ENCODE measurements around the gene CEACAM1. TPM values are rescaled to one million over a fixed set of nuclear protein-coding genes. Genes with fewer than 3 reads are reported as not detected.
"Not testable (repeated sequence)": the region's sequence is repeated elsewhere in the genome, so short reads cannot be mapped to it uniquely, and the experiment has no call there.

The CEACAM1 gene
- total RNA-seq, 2 experiments from 2014 or later = 30.0 to 37.0 TPM

DNA sequence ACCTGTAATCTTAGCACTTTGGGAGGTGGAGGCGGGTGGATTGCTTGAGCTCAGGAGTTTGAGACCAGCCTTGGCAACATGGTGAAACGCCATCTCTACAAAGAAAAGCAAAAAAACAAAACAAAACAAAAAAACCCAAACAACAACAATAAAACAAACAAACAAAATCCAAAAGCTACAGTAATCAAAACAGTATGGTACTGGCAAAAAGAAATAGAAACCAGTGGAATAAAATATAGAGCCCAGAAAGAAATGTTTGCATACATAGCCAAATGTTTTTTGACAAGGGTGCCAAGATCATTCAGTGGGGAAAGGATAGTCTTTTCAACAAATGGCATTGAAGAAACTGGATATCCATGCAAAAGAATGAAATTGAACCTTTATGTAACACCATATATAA lies 11.5 kb downstream of the CEACAM1 start:
- peaks cover 43% of the 10 kb centered on the region for H3K4me1 Mint-ChIP-seq
- H3K9me3 Mint-ChIP-seq (ENCODE audit: low read depth) = no peaks in the 10 kb centered on the region
- H3K27me3 Mint-ChIP-seq = no peaks in the 10 kb centered on the region
- peaks cover 59% of the 10 kb centered on the region for H3K36me3 Mint-ChIP-seq
- H3K4me3 Mint-ChIP-seq = no peak overlapping the region
- H3K27ac Mint-ChIP-seq = no peak overlapping the region
- DNase-seq = no peak
- ATAC-seq = no peak
- CTCF ChIA-PET = interaction anchor here (1.0 to 5.1 kb wide), 6 partner anchors 12 to 76 kb away, joined by 3 to 23 read pairs (median 5); partner anchors contain the start of gene CEACAM1

DNA sequence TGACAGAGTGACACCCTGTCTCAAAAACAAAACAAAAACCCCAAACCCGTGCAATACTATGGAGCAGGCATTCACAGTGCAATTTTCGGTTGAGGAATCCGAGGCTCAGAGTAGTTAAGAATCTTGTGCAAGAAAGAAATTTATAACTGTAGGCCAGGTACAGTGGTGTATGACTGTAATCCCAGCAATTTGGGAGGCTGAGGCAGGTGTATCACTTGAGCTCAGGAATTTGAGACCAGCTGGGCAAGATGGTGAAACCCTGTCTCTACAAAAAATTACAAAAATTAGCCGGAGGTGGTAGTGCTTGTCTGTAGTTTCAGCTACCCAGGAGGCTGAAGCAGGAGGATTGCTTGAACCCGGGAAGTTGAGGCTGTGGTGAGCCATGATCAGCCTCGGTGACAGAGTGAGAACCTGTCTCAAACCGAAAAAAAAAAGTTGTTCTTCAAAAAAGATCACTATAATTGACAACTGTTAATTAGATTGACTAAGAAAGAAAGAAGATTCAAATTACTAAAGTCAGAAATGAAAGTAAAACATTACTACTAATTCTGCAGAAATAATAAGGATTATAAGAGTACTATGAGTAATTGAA lies 12.9 kb downstream of the CEACAM1 start:
- peak; percentile 41 for DNase-seq
- CTCF ChIA-PET = interaction anchor here (0.7 to 5.1 kb wide), 9 partner anchors 13 to 75 kb away, joined by 3 to 23 read pairs (median 3); partner anchors contain the start of gene CEACAM1
- Mint-ChIP-seq H3K9me3 (ENCODE audit: low read depth) (no peaks in the 10 kb centered on the region), H3K4me3 (no peak overlapping the region), H3K27ac (peak overlapping the region; percentile 75), H3K4me1 (peaks cover 46% of the 10 kb centered on the region), H3K27me3 (no peaks in the 10 kb centered on the region), H3K36me3 (peaks cover 64% of the 10 kb centered on the region)
- ATAC-seq = no peak

DNA sequence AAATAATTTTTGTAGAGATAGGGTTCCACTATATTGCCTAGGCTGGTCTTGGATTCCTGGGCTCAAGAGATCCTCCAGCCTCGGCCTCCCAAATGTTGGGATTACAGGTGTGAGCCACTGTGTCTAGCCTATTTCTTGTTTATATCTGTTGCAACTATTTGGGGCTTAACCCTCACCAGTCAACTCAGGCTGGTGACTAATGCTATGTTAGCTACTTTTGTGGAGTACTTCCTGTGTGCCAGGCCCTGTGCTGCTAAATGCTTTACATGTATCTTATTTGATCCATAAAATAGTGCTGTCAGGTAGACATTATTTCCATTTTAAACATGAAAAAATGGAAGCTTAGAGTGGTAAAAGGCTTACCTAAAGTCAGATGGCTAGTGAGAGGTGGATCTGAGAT lies 13.8 kb downstream of the CEACAM1 start:
- Mint-ChIP-seq H3K27me3 (no peaks in the 10 kb centered on the region), H3K9me3 (ENCODE audit: low read depth) (no peaks in the 10 kb centered on the region), H3K36me3 (peaks cover 62% of the 10 kb centered on the region), H3K27ac (peak overlapping the region; percentile 75), H3K4me1 (peaks cover 46% of the 10 kb centered on the region), H3K4me3 (no peak overlapping the region)
- CTCF ChIA-PET = interaction anchor here (1.0 to 5.1 kb wide), 6 partner anchors 13 to 73 kb away, joined by 3 to 23 read pairs (median 3); partner anchors contain the start of gene CEACAM1
- DNase-seq (peak; percentile 52), ATAC-seq (peak; percentile 72)

DNA sequence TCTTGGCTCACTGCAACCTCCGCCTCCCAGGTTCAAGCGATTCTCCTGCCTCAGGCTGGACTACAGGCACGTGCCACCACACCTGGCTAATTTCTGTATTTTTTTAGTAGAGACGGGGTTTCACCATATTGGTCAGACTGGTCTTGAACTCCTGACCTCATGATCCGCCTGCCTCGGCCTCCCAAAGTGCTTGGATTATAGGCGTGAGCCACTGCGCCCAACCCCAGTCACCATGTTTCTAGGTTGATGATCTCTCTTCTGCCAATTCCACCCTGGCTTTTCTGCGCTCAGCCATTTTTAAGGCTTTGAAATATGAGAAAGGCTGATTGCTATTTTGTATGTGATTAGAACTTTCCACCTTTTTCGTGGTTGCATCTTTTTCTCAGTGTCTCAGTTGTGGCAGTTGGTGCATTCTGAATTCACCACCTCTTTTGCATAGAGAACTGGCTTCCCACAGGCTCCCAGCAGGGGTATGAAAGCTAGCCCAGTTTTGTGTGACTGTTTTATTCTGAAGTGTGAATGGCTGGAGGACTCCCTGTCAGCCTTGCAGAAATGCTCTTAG lies 15.5 kb downstream of the CEACAM1 start:
- Mint-ChIP-seq H3K27ac (peak overlapping the region; percentile 54), H3K9me3 (ENCODE audit: low read depth) (no peaks in the 10 kb centered on the region), H3K4me1 (peaks cover 46% of the 10 kb centered on the region), H3K27me3 (no peaks in the 10 kb centered on the region), H3K36me3 (peaks cover 60% of the 10 kb centered on the region), H3K4me3 (no peak overlapping the region)
- CTCF ChIA-PET = interaction anchor here (1.6 to 4.5 kb wide), 2 partner anchors 16 to 62 kb away, joined by 3 to 23 read pairs; partner anchors contain the start of gene CEACAM1
- DNase-seq = peak; percentile 5
- no peak for ATAC-seq

DNA sequence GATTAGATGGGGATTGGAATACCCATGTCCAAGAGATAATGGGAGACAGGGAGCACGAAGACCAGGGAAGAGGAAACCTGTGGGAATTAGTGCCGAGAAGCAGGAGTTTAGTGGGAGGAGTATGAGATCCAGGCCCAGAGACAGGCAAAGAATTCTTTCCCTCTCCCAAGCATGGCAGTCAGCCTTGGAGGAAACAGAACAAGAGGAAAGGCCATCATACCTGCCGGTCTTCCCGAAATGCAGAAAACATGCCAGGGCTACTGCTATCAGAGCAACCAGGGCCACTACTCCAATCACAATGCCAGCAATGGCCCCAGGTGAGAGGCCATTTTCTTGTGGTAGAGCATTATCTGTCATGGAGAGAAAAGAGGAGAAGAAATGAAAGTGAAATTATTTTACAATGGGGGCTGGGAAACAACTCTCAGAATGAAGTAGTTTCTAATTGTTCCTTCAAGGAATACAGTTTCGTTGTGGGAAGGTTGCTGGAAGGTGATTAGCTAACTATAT lies 16.1 kb downstream of the CEACAM1 start:
- DNase-seq (peak; percentile 36), ATAC-seq (peak; percentile 50)
- peak overlapping the region; percentile 54 for H3K27ac Mint-ChIP-seq
- no peak overlapping the region for H3K4me3 Mint-ChIP-seq
- H3K9me3 Mint-ChIP-seq (ENCODE audit: low read depth) = no peaks in the 10 kb centered on the region
- peaks cover 54% of the 10 kb centered on the region for H3K36me3 Mint-ChIP-seq
- CTCF ChIA-PET = interaction anchor here (1.6 kb wide), 1 partner anchor 62 kb away, joined by 3 read pairs; no protein-coding TSS in a partner anchor
- H3K4me1 Mint-ChIP-seq = peaks cover 46% of the 10 kb centered on the region
- no peaks in the 10 kb centered on the region for H3K27me3 Mint-ChIP-seq

DNA sequence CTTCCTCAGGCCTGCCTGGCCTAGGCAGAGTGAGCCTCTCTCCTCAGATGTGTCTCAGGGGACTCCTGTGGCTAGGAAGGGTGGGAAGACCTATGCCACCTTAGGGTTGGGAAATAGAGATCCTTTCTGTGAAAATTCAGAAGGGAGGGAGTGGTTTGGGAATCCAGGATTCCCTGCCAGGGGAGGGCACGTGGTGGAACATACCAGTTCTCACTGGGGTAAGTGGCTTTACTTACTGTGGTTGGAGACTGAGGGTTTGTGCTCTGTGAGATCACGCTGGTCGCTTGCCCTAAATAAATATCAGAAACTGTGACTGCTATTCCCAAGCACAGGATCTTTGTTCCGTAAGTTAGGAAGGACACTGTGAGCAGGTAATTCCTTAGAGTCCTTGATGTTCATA lies 16.9 kb downstream of the CEACAM1 start:
- H3K27ac Mint-ChIP-seq = no peak overlapping the region
- peaks cover 46% of the 10 kb centered on the region for H3K4me1 Mint-ChIP-seq
- no peaks in the 10 kb centered on the region for H3K9me3 Mint-ChIP-seq (ENCODE audit: low read depth)
- ATAC-seq (no peak), DNase-seq (peak; percentile 15)
- H3K4me3 Mint-ChIP-seq = no peak overlapping the region
- H3K27me3 Mint-ChIP-seq = no peaks in the 10 kb centered on the region
- CTCF ChIA-PET = interaction anchor here (2.2 kb wide), 1 partner anchor 70 kb away, joined by 6 read pairs; no protein-coding TSS in a partner anchor
- peaks cover 48% of the 10 kb centered on the region for H3K36me3 Mint-ChIP-seq

DNA sequence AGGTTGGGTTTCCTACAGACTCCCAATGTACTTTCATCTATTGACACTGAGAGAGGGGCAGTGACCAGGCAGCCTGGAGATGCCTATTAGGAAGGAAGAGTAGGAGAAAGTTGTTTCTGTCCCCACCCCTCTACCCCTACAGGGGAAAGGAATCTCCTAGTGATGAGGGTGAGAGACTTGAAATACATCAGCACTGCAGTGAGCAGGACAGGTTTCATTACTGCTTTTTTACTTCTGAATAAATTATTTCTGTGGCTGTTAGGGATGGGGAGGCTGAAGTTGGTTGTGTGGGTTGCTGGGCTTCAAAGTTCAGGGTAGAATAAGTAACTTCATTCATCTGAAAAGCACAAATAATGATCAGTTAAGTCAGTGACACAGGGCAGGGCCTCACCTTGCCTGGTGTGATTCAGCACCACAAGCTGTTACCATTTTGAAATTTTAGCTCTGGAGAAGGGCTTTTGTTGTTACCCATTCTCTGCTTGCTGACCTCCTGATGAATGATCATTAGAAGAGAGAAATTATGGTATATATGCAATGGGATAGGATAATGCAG lies 19.3 kb downstream of the CEACAM1 start:
- Mint-ChIP-seq H3K9me3 (ENCODE audit: low read depth) (no peaks in the 10 kb centered on the region), H3K27me3 (no peaks in the 10 kb centered on the region), H3K36me3 (peaks cover 45% of the 10 kb centered on the region), H3K4me3 (no peak overlapping the region), H3K27ac (no peak overlapping the region), H3K4me1 (peaks cover 39% of the 10 kb centered on the region)
- DNase-seq = peak; percentile 9
- CTCF ChIA-PET = interaction anchor here (2.2 kb wide), 1 partner anchor 68 kb away, joined by 6 read pairs; no protein-coding TSS in a partner anchor
- no peak for ATAC-seq

DNA sequence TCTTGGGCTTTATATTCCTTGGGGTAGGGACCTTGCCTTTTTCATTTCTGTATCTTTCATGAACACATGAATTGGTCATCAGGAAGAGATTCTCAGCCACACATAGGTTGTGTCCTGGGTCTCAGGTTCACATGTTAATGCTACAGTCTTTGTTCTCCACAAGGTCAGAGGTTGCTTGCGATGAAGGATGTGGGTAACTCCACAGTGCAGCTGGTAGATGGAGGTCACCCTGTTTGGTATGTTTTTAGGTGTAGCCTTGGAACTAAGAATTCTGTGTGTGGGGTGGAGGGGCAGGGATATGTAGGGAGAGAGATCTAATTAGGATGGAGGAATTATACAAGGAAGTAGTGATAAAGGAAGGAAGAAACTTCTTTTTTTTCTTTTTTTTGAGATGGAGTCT lies 23.2 kb downstream of the CEACAM1 start:
- Mint-ChIP-seq H3K27ac (peak overlapping the region; percentile 3), H3K4me1 (peaks cover 29% of the 10 kb centered on the region), H3K36me3 (peaks cover 15% of the 10 kb centered on the region), H3K9me3 (ENCODE audit: low read depth) (no peaks in the 10 kb centered on the region), H3K4me3 (no peak overlapping the region), H3K27me3 (no peaks in the 10 kb centered on the region)
- no peak for ATAC-seq
- peak; percentile 34 for DNase-seq
- CTCF ChIA-PET = interaction anchor here (0.9 kb wide), 1 partner anchor 65 kb away, joined by 3 read pairs; no protein-coding TSS in a partner anchor

DNA sequence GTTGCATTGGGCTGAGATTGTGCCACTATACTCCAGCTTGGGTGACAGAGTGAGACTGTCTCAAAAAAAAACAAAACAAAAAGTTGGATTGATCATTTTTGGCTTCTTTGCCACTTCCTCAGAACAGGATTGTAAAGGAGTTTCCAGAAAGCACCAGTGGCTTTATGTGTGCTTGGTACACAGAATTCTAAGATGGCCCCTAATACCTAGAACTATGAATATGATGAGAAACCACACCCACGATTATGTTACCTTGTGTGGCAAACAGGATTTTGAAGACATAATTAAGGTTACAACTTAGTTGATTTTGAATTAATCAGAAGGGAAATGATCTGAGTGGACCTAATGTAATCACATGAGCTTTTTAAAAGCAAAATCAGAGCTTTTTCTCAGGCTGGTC lies 26.5 kb downstream of the CEACAM1 start:
- Mint-ChIP-seq H3K36me3 (peaks cover 11% of the 10 kb centered on the region), H3K27me3 (no peaks in the 10 kb centered on the region), H3K9me3 (ENCODE audit: low read depth) (no peaks in the 10 kb centered on the region), H3K4me3 (peak overlapping the region; percentile 12), H3K4me1 (peaks cover 53% of the 10 kb centered on the region), H3K27ac (peak overlapping the region; percentile 59)
- ATAC-seq = peak; percentile 77
- CTCF ChIA-PET = interaction anchor here (1.0 to 2.5 kb wide), 4 partner anchors 13 to 63 kb away, joined by 3 to 10 read pairs (median 8); partner anchors contain the start of gene CEACAM1
- peak; percentile 31 for DNase-seq

DNA sequence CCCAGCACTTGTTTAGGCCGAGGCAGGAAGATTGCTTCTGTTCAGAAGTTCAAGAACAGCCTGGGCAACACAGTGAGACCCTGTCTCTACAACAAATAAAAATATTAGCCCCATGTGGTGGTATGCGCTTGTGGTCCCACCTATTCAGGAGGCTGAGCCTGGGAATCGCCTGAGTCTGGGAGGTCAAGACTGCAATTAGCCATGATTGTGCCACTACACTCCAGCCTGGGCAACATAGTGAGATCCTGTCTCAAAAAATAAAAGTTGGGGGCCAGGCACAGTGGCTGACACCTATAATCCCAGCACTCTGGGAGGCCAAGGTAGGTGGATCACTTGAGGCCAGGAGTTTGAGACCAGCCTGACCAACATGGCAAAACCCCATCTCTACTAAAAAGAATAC lies 27.0 kb downstream of the CEACAM1 start:
- H3K9me3 Mint-ChIP-seq (ENCODE audit: low read depth); ATAC-seq; H3K4me3 Mint-ChIP-seq; H3K27me3 Mint-ChIP-seq: not testable (repeated sequence)
- Mint-ChIP-seq H3K27ac (peak overlapping the region; percentile 59), H3K4me1 (peaks cover 58% of the 10 kb centered on the region), H3K36me3 (peaks cover 11% of the 10 kb centered on the region)
- CTCF ChIA-PET = interaction anchor here (1.0 to 2.5 kb wide), 4 partner anchors 14 to 63 kb away, joined by 3 to 10 read pairs (median 8); partner anchors contain the start of gene CEACAM1
- peak; percentile 21 for DNase-seq

DNA sequence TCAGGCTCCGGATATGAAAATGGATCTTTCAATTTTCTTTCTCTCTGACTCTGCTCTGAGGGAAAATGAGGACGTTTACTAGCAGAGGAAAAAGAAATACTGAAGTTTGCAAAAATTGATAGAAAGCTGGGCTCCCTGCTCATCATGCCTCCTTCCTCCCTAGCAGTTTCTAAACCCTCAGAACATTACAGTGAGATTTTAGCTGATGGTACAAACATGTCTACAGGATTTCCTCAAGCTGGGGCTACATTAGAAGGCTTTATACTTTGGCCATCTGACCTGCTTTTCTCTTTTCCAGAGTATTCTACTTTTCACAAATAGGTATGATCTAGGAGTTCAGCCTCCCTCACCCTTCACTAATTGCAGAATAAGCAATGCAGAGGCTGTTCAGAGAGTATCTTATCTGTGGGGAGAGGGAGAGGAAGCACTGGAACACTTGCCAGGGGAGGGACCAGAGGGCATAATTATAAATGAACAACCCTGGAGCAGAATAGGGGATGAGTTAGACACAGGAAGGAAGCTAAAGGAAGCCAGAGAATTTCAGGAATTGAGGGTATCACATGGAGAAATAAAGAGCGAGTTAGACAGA lies 30.0 kb downstream of the CEACAM1 start:
- no peak for ATAC-seq
- H3K4me3 Mint-ChIP-seq = no peak overlapping the region
- H3K9me3 Mint-ChIP-seq (ENCODE audit: low read depth) = no peaks in the 10 kb centered on the region
- H3K27ac Mint-ChIP-seq = peak overlapping the region; percentile 27
- CTCF ChIA-PET = interaction anchor here (1.2 to 3.4 kb wide), 5 partner anchors 20 to 48 kb away, joined by 3 to 11 read pairs (median 4); partner anchors contain the start of gene CEACAM1
- peaks cover 6% of the 10 kb centered on the region for H3K36me3 Mint-ChIP-seq
- DNase-seq = no peak
- H3K27me3 Mint-ChIP-seq = no peaks in the 10 kb centered on the region
- H3K4me1 Mint-ChIP-seq = peaks cover 57% of the 10 kb centered on the region

DNA sequence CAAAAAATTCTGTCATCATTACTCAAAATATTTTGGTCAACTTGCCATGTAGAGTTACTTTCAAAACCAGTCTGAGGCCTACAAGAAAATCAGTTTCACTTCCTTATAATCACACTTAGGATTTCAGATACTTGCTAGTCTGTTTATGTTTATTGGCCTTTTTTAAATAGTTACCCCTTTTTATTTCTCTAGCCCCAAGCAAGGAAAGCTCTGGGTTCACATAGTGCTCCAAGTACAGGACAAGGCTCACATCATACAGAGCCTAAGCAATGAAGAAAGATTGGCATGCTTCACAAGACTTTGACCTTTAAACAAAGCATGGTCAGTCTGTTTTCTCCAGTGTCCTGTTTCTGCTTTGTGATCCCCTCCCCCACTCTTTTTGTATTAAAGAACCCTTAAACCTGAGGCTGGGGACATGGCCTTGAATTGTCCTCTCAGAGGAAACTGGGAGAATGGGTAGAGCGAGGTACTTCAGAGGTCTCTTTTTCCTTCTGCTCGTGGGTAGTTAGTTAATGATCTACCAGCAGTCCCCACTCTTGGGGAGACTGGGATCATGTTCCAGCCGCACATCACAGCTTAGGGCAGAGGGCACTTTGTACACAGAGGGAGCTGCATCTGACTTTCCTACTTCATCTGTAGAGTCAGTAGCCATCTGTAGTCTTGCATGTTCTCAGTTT lies 30.7 kb downstream of the CEACAM1 start:
- CTCF ChIA-PET = interaction anchor here (1.7 to 3.4 kb wide), 3 partner anchors 31 to 48 kb away, joined by 4 to 11 read pairs (median 8); partner anchors contain the start of gene CEACAM1
- no peak overlapping the region for H3K4me3 Mint-ChIP-seq
- peak overlapping the region; percentile 39 for H3K27ac Mint-ChIP-seq
- no peaks in the 10 kb centered on the region for H3K9me3 Mint-ChIP-seq (ENCODE audit: low read depth)
- peaks cover 57% of the 10 kb centered on the region for H3K4me1 Mint-ChIP-seq
- peaks cover 6% of the 10 kb centered on the region for H3K36me3 Mint-ChIP-seq
- ATAC-seq (no peak), DNase-seq (no peak)
- no peaks in the 10 kb centered on the region for H3K27me3 Mint-ChIP-seq

Measured in activated CD8-positive, alpha-beta memory T cell treated with anti-CD3 and anti-CD28 coated beads, Interleukin-2, amount 10 ng/mL, durations not matched to agents 7 days and 5 days (primary cell).